Caco-2 (cell line): ENCODE measurements around the gene FAM98C. TPM values are rescaled to one million over a fixed set of nuclear protein-coding genes. Genes with fewer than 3 reads are reported as not detected.

ENCODE experiments used
- BruUV-seq: library from RNA; stranded (reverse); fragments of 400-500 nt; replicated peaks from 2 replicates; lab custom pipeline; 2021; lab: Mats Ljungman, UMichigan
- CTCF ChIA-PET: fragments of 300-600 bp; sonication (Branson Sonifier 250); formaldehyde crosslinking; loops from one replicate; lab custom pipeline; 2022; ENCODE audit warnings: antibody characterized with exemption; lab: Charles Lee
- POLR2A ChIA-PET: fragments of 300-600 bp; sonication (Branson Sonifier 250); formaldehyde crosslinking; loops from one replicate; lab custom pipeline; 2022; ENCODE audit warnings: antibody characterized with exemption; lab: Charles Lee
- DNase-seq, 2 experiments: peaks; one replicate each; pipeline versions ENCODE4 v3.0.0 to v3.0.0-alpha.2; 2020 to 2022
- H3K27me3 ChIP-seq: replicated peaks from 2 replicates; pipeline ENCODE4 v1.6.0; 2011; ENCODE audit warnings: low read length; ENCODE audit not compliant: control insufficient read depth, insufficient read depth
- H3K36me3 ChIP-seq: 2 replicates; pipeline ENCODE4 v1.5.1; 2011; ENCODE audit warnings: low read length; ENCODE audit not compliant: control insufficient read depth, insufficient read depth
- H3K4me1 ChIP-seq: fragments of 250-450 bp; sonication (Bioruptor Pico); 2 replicates; pipeline ENCODE4 v1.5.1; 2020; ENCODE audit warnings: mild to moderate bottlenecking
- H3K4me3 ChIP-seq: 2 replicates; pipeline ENCODE4 v1.5.1; 2011; ENCODE audit warnings: low read depth, mild to moderate bottlenecking, control low read depth, low read length
- H3K9me3 ChIP-seq: fragments of 250-450 bp; sonication (Bioruptor Pico); 2 replicates; pipeline ENCODE4 v1.5.1; 2020; ENCODE audit warnings: mild to moderate bottlenecking, moderate library complexity
- H3K27ac Mint-ChIP-seq: one replicate; pipeline ENCODE4 v1.8.0; 2022; ENCODE audit warnings: mixed read lengths; ENCODE audit not compliant: unreplicated experiment
- H3K27me3 Mint-ChIP-seq: one replicate; pipeline ENCODE4 v1.8.0; 2022; ENCODE audit warnings: mixed read lengths; ENCODE audit not compliant: insufficient read depth, unreplicated experiment
- H3K36me3 Mint-ChIP-seq: one replicate; pipeline ENCODE4 v1.8.0; 2022; ENCODE audit warnings: mild to moderate bottlenecking, mixed read lengths; ENCODE audit not compliant: insufficient read depth, unreplicated experiment
- H3K4me1 Mint-ChIP-seq: one replicate; pipeline ENCODE4 v1.8.0; 2022; ENCODE audit warnings: low read depth, mixed read lengths; ENCODE audit not compliant: unreplicated experiment
- H3K4me3 Mint-ChIP-seq: one replicate; pipeline ENCODE4 v1.8.0; 2022; ENCODE audit warnings: mild to moderate bottlenecking, moderate library complexity, mixed read lengths; ENCODE audit not compliant: unreplicated experiment
- H3K9me3 Mint-ChIP-seq: one replicate; pipeline ENCODE4 v1.8.0; 2022; ENCODE audit warnings: mixed read lengths; ENCODE audit not compliant: unreplicated experiment
- intact Hi-C: fragments of 100-400 bp; cut with micrococcal nuclease; formaldehyde crosslinking; loops from one replicate; pipeline ENCODE4 v1.10.0; 2022; ENCODE audit not compliant: unreplicated experiment
- total RNA-seq: library from RNA; stranded (reverse); gene quantifications from 2 replicates; pipeline ENCODE4 v1.2.3, GENCODE V29; 2022
- TF ChIP-seq, protein P1 (sequence below), 2 experiments: fragments of 200-600 bp in 1 of 2; IDR thresholded peaks; 1 replicate in 1 of 2; 2 replicates in 1 of 2; pipeline versions ENCODE4 v1.5.1 to v1.8.0; 2011 to 2022; ENCODE audit warnings: antibody characterized with exemption in 1 of 2, control low read depth in 1 of 2, inconsistent platforms in 1 of 2, low read depth in 1 of 2, low read length in 1 of 2, mild to moderate bottlenecking in 1 of 2, moderate library complexity in 1 of 2; ENCODE audit not compliant: insufficient read depth in 1 of 2, severe bottlenecking in 1 of 2, unreplicated experiment in 1 of 2

Gene FAM98C
- total RNA-seq, 1 experiment from 2014 or later: 19.7 TPM

GRCh38 chr19:38360839-38361631, 41.9 kb upstream of the FAM98C start:
- peaks cover 24% of the 10 kb centered on the region for H3K4me1 Mint-ChIP-seq
- peaks cover 19% of the 10 kb centered on the region for H3K36me3 Mint-ChIP-seq
- peak overlapping the region; percentile 96 for H3K4me3 ChIP-seq
- intact Hi-C loops: loop anchor here (1.0 kb wide), 1 partner anchor 13 kb away; the partner anchor contains the start of gene PSMD8
- POLR2A ChIA-PET: interaction anchor here (0.6 to 1.8 kb wide), 2 partner anchors 13 to 96 kb away, joined by 3 to 15 read pairs; partner anchors contain the start of gene PSMD8
- H3K4me3 Mint-ChIP-seq: peak overlapping the region; percentile 79
- H3K4me1 ChIP-seq: peaks cover 12% of the 10 kb centered on the region
- H3K27ac Mint-ChIP-seq: peak overlapping the region; percentile 20
- no TSS peak for BruUV-seq
- H3K36me3 ChIP-seq: no peaks in the 10 kb centered on the region
- no peak for DNase-seq
- H3K9me3 ChIP-seq: no peaks in the 10 kb centered on the region
- peaks cover 7% of the 10 kb centered on the region for H3K27me3 ChIP-seq
- peaks cover 18% of the 10 kb centered on the region for H3K27me3 Mint-ChIP-seq
- TF ChIP-seq, protein P1, sequence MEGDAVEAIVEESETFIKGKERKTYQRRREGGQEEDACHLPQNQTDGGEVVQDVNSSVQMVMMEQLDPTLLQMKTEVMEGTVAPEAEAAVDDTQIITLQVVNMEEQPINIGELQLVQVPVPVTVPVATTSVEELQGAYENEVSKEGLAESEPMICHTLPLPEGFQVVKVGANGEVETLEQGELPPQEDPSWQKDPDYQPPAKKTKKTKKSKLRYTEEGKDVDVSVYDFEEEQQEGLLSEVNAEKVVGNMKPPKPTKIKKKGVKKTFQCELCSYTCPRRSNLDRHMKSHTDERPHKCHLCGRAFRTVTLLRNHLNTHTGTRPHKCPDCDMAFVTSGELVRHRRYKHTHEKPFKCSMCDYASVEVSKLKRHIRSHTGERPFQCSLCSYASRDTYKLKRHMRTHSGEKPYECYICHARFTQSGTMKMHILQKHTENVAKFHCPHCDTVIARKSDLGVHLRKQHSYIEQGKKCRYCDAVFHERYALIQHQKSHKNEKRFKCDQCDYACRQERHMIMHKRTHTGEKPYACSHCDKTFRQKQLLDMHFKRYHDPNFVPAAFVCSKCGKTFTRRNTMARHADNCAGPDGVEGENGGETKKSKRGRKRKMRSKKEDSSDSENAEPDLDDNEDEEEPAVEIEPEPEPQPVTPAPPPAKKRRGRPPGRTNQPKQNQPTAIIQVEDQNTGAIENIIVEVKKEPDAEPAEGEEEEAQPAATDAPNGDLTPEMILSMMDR (IDR thresholded peaks at IDR 0.05; ENCODE audit: insufficient read depth in 1 of 2, low read depth in 1 of 2, low read length in 1 of 2, severe bottlenecking in 1 of 2, unreplicated experiment in 1 of 2): no peak
- CTCF ChIA-PET: interaction anchor here (0.6 to 2.9 kb wide), 6 partner anchors 9 to 568 kb away, joined by 3 to 21 read pairs (median 3); partner anchors contain the start of gene PSMD8
- no peaks in the 10 kb centered on the region for H3K9me3 Mint-ChIP-seq

DNA sequence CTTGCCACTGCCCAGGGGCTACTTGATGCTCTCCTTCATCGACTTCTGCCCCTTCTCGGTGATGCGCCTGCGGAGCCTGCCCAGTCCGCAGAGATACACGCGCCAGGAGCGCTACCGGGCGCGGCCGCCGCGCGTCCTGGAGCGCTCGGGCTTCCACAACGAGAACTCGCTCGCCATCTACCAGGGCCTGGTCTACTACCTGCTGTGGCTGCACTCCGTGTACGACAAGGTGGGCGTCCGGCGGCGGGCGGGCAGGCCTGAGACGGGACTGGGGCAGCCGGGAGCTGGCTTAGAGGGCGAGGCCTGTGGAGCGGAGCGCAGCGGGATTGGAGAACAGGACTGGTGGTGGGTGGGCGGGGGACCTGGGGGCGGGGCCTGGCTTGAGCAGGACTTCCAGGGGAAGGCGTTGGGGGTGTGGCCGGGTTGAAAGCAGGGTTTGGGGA, 41.2 kb upstream of the FAM98C start:
- peaks cover 16% of the 10 kb centered on the region for H3K36me3 Mint-ChIP-seq
- intact Hi-C loops: loop anchor here (1.0 kb wide), 2 partner anchors 13 to 24 kb away; partner anchors contain the start of gene PSMD8
- TF ChIP-seq, protein P1 (IDR thresholded peaks at IDR 0.05; ENCODE audit: insufficient read depth in 1 of 2, low read depth in 1 of 2, low read length in 1 of 2, severe bottlenecking in 1 of 2, unreplicated experiment in 1 of 2): peak; percentile 22 to 34
- ChIA-PET CTCF (interaction anchor here (0.6 to 2.9 kb wide), 7 partner anchors 13 to 568 kb away, joined by 3 to 21 read pairs (median 3); partner anchors contain the start of genes FAM98C and PSMD8), POLR2A (interaction anchor here (0.6 to 1.8 kb wide), 2 partner anchors 13 to 98 kb away, joined by 3 to 15 read pairs; partner anchors contain the start of genes PSMD8 and SPINT2)
- H3K27me3 ChIP-seq: peaks cover 7% of the 10 kb centered on the region
- H3K9me3 ChIP-seq: no peaks in the 10 kb centered on the region
- peak; percentile 92 to 94 for DNase-seq
- BruUV-seq: no TSS peak
- H3K4me3 Mint-ChIP-seq: peak overlapping the region; percentile 79
- no peaks in the 10 kb centered on the region for H3K9me3 Mint-ChIP-seq
- H3K27me3 Mint-ChIP-seq: peaks cover 14% of the 10 kb centered on the region
- peaks cover 10% of the 10 kb centered on the region for H3K4me1 ChIP-seq
- H3K27ac Mint-ChIP-seq: peak overlapping the region; percentile 20
- no peaks in the 10 kb centered on the region for H3K36me3 ChIP-seq
- H3K4me1 Mint-ChIP-seq: peaks cover 19% of the 10 kb centered on the region
- H3K4me3 ChIP-seq: peak overlapping the region; percentile 96
